Cardiac muscle cell (in vitro differentiated cells and primary cell): ENCODE measurements around the gene CREB3L4. TPM values are rescaled to one million over a fixed set of nuclear protein-coding genes. Genes with fewer than 3 reads are reported as not detected.

Experiments used
- DNase-seq, 2 donors: peaks; one replicate each; pipeline versions ENCODE4 v3.0.0 to v3.0.0-alpha.2; 2010 to 2017; ENCODE audit warnings: low read depth in 1 of 2, low spot score in 1 of 2
- H3K27ac ChIP-seq: fragments of 200-600 bp; sonication (generic); 2 replicates; pipeline ENCODE4 v1.5.1; 2016
- H3K27me3 ChIP-seq: fragments of 200-600 bp; sonication (generic); 2 replicates; pipeline ENCODE4 v1.6.0; 2016; ENCODE audit warnings: control low read depth
- H3K36me3 ChIP-seq: fragments of 200-600 bp; sonication (generic); 2 replicates; pipeline ENCODE4 v1.5.1; 2016; ENCODE audit warnings: control low read depth
- H3K4me1 ChIP-seq: fragments of 200-600 bp; sonication (generic); 2 replicates; pipeline ENCODE4 v1.8.1; 2017; ENCODE audit warnings: low read depth, mild to moderate bottlenecking, mixed run types
- H3K4me3 ChIP-seq: fragments of 200-600 bp; sonication (generic); 2 replicates; pipeline ENCODE4 v1.5.1; 2016; ENCODE audit warnings: mild to moderate bottlenecking
- H3K9me3 ChIP-seq: fragments of 200-600 bp; sonication (generic); 2 replicates; pipeline ENCODE4 v1.5.1; 2017; ENCODE audit warnings: low read depth, mild to moderate bottlenecking, control low read depth
- CTCF ChIP-seq: IDR thresholded peaks from 2 replicates; pipeline ENCODE4 v1.5.1; 2012; ENCODE audit warnings: low read depth, mild to moderate bottlenecking, low read length
- polyA plus RNA-seq: library from polyadenylated mRNA; unstranded; fragments of >200 nt; fragmentation: Nextera tagmentation; extraction: Ambion mirVana; gene quantifications from 2 replicates; pipeline ENCODE4 v1.2.1, GENCODE V29; 2016
- total RNA-seq: library from RNA; depleted of rRNA; stranded (reverse); fragments of >200 nt; gene quantifications from 2 replicates; pipeline ENCODE4 v1.2.3, GENCODE V29; 2016

CREB3L4 gene
- total and polyA plus RNA-seq, 2 experiments from 2014 or later: 25.3 to 49.5 TPM

GRCh38 chr1:153987621-153988020 is 19.9 kb downstream of the CREB3L4 start:
- no peak for DNase-seq
- Histone ChIP-seq H3K9me3 (no peaks in the 10 kb centered on the region), H3K36me3 (peaks cover 7% of the 10 kb centered on the region), H3K4me3 (no peak overlapping the region), H3K27ac (no peak overlapping the region), H3K4me1 (peaks cover 8% of the 10 kb centered on the region), H3K27me3 (no peaks in the 10 kb centered on the region)
- TF ChIP-seq CTCF: no peak

DNA sequence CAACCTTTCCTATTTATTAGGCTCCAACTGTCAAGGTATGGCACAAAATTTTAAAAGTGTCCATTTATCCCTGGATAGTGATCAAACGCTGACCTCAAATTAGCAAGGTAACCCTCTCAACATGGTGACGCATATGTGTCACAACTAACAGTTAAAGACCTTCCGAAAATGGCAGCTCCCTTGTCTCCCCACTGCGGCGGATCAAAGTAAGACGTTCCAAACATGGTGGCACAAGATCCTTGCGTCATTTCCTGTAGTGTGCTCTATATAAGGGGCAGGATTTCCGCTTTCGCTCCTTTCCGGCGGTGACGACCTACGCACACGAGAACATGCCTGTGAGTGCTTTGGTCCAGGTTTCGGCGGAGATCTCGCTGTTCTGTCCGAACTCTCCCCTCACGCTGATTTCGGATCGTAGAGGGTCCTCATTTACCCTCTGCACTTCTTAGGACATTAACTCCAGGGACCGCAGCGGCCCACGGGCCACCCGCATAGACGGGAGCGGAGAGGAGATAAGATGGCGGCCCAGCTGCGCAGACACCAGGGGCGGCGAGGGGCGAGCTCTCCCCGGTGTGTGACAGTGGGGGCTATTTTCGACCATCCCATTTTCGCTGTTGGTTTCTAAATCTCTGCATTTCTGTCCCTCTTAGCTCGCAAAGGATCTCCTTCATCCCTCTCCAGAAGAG is 22.9 kb downstream of the CREB3L4 start, which contains the start of gene RPS27:
RPS27 (plus strand) TSS at position 295 of the 683 bp plus-strand sequence; CDS start at position 330, 35 bp downstream.
- H3K9me3 ChIP-seq: no peaks in the 10 kb centered on the region

DNA sequence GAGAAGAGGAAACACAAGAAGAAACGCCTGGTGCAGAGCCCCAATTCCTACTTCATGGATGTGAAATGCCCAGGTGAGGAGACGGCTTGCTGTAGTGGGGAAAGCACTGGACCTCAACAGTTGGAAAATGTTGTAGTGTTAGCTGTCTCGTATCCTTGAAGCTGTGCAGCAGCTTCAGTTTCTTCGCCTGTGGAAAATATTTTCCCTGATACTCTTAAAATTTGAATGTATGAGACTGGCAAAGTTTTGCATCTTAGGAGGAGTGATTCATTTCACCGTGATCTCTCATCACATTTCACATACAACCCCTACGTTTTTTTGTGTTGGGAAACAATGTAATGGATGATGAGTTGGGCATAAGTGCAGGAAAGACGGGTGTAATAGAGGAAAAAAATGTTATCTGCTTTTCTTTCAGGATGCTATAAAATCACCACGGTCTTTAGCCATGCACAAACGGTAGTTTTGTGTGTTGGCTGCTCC is 23.5 kb downstream of the CREB3L4 start:
- no peaks in the 10 kb centered on the region for H3K27me3 ChIP-seq
- H3K9me3 ChIP-seq: no peaks in the 10 kb centered on the region
- no peak for TF ChIP-seq CTCF
- H3K27ac ChIP-seq: peak overlapping the region; percentile 87
- peak overlapping the region; percentile 82 for H3K4me3 ChIP-seq
- DNase-seq: no peak
- peaks cover 8% of the 10 kb centered on the region for H3K4me1 ChIP-seq
- peaks cover 16% of the 10 kb centered on the region for H3K36me3 ChIP-seq

More for the DNA sequence above, 22.9 kb downstream of the CREB3L4 start, which contains the start of gene RPS27:
- Histone ChIP-seq H3K4me1 (peaks cover 8% of the 10 kb centered on the region), H3K27me3 (no peaks in the 10 kb centered on the region), H3K27ac (peak within 1 kb of the TSS; percentile 87), H3K4me3 (peak within 1 kb of the TSS; percentile 82), H3K36me3 (peaks cover 16% of the 10 kb centered on the region)
- TF ChIP-seq CTCF: no peak
- DNase-seq: peak; percentile 98

- Histone ChIP-seq H3K36me3 (peaks cover 16% of the 10 kb centered on the region), H3K4me3 (peak overlapping the region; percentile 82), H3K27ac (peak overlapping the region; percentile 39), H3K27me3 (no peaks in the 10 kb centered on the region), H3K9me3 (no peaks in the 10 kb centered on the region), H3K4me1 (peaks cover 8% of the 10 kb centered on the region)
- TF ChIP-seq CTCF: no peak
- no peak for DNase-seq
These were observed 24.1 kb downstream of the CREB3L4 start for GRCh38 chr1:153991806-153992205.

GRCh38 chr1:153995202-153995601 is 27.5 kb downstream of the CREB3L4 start:
- DNase-seq: no peak
- Histone ChIP-seq H3K27me3 (no peaks in the 10 kb centered on the region), H3K36me3 (peaks cover 16% of the 10 kb centered on the region), H3K4me3 (no peak overlapping the region), H3K4me1 (peaks cover 8% of the 10 kb centered on the region), H3K9me3 (no peaks in the 10 kb centered on the region), H3K27ac (peak overlapping the region; percentile 61)
- TF ChIP-seq CTCF: no peak
